Osteoblast (primary cell): ENCODE data around the gene LYSMD2. TPM values are rescaled to one million over a fixed set of nuclear protein-coding genes. Genes with fewer than 3 reads are reported as not detected.

ENCODE experiments used
- DNase-seq: peaks from one replicate; pipeline ENCODE4 v3.0.0; 2011; ENCODE audit warnings: low spot score, mixed read lengths; ENCODE audit not compliant: insufficient read length; ENCODE audit errors: missing footprints
- H2AFZ ChIP-seq: 2 replicates; pipeline ENCODE4 v1.6.0; 2011; ENCODE audit warnings: mild to moderate bottlenecking, low read length
- H3K27ac ChIP-seq: 2 replicates; pipeline ENCODE4 v1.5.1; 2011; ENCODE audit warnings: mild to moderate bottlenecking, low read depth, low read length, moderate library complexity
- H3K27me3 ChIP-seq: 2 replicates; pipeline ENCODE4 v1.6.0; 2012; ENCODE audit warnings: mild to moderate bottlenecking, control low read depth, inconsistent platforms, low read length, moderate library complexity; ENCODE audit not compliant: insufficient read depth
- H3K36me3 ChIP-seq: 2 replicates; pipeline ENCODE4 v1.5.1; 2011; ENCODE audit warnings: mild to moderate bottlenecking, low read length, control low read depth, moderate library complexity; ENCODE audit not compliant: insufficient read depth
- H3K4me1 ChIP-seq: 2 replicates; pipeline ENCODE4 v1.5.1; 2011; ENCODE audit warnings: mild to moderate bottlenecking, low read length, control low read depth, moderate library complexity; ENCODE audit not compliant: insufficient read depth
- H3K4me2 ChIP-seq: 2 replicates; pipeline ENCODE4 v1.6.0; 2011; ENCODE audit warnings: mild to moderate bottlenecking, low read length; ENCODE audit not compliant: insufficient read depth
- H3K4me3 ChIP-seq: fragments of 200-600 bp; sonication (generic); 3 replicates; pipeline ENCODE4 v1.5.1; 2012; ENCODE audit warnings: mild to moderate bottlenecking, low read length, inconsistent platforms; ENCODE audit not compliant: insufficient read depth
- H3K79me2 ChIP-seq: 2 replicates; pipeline ENCODE4 v1.6.0; 2012; ENCODE audit warnings: mild to moderate bottlenecking, low read length, control low read depth, inconsistent platforms; ENCODE audit not compliant: insufficient read depth
- H3K9me3 ChIP-seq: 2 replicates; pipeline ENCODE4 v1.5.1; 2011; ENCODE audit warnings: low read depth, low read length, control low read depth
- H4K20me1 ChIP-seq: 2 replicates; pipeline ENCODE4 v1.6.0; 2012; ENCODE audit warnings: mild to moderate bottlenecking, low read length, control low read depth; ENCODE audit not compliant: insufficient read depth
- total RNA-seq: library from RNA; depleted of rRNA; stranded (reverse); fragments of >200 nt; gene quantifications from 2 replicates; pipeline ENCODE4 v1.2.3, GENCODE V29; 2012
- TF ChIP-seq, protein P1 (sequence below): IDR thresholded peaks from 2 replicates; pipeline ENCODE4 v1.5.1; 2011; ENCODE audit warnings: mild to moderate bottlenecking, low read depth, low read length, moderate library complexity; ENCODE audit errors: extremely low read depth

Gene LYSMD2
- total RNA-seq, 1 donor = 3.3 TPM

DNA sequence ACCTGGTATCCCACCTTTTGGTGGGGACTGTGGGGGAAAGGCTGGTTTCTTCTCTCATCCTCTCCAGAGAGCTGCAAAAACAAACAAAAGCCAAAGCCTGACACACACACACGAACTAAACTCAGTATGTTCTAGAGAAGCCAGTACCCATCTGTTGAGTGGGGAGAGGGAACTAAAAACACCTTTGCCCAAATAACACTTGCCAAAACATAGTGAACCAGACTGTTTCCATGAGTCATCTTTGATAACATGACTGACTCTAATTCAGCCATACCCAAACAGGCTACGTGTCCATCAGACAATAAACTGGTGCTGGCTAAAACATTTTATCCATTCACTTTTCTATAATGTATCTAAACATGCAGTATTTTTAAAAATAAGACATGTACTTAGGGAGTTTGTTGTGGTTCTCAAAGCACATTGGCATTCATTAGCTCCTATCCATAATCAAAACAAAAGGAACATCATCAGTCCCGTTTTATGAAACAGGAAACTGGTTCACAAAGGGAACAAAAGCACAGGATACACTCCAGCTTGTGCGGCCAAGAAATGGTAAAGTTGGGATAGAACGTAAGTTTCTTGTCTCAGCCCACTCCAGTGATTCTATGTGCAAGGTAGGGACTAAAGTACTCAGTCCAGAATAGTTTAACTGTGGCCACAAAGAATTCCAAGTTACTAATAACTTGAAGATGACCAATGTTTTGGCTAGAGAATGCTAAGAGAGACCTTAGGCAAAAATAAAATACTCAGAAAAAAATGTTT, 16.1 kb downstream of the LYSMD2 start:
- Histone ChIP-seq H2AFZ (no peak overlapping the region), H3K27me3 (no peaks in the 10 kb centered on the region), H3K4me3 (no peak overlapping the region), H3K4me2 (no peak overlapping the region), H3K9me3 (no peaks in the 10 kb centered on the region), H3K79me2 (no peaks in the 10 kb centered on the region), H3K4me1 (peaks cover 9% of the 10 kb centered on the region), H4K20me1 (no peaks in the 10 kb centered on the region), H3K36me3 (no peaks in the 10 kb centered on the region), H3K27ac (no peak overlapping the region)
- no peak for DNase-seq
- TF ChIP-seq, protein P1, sequence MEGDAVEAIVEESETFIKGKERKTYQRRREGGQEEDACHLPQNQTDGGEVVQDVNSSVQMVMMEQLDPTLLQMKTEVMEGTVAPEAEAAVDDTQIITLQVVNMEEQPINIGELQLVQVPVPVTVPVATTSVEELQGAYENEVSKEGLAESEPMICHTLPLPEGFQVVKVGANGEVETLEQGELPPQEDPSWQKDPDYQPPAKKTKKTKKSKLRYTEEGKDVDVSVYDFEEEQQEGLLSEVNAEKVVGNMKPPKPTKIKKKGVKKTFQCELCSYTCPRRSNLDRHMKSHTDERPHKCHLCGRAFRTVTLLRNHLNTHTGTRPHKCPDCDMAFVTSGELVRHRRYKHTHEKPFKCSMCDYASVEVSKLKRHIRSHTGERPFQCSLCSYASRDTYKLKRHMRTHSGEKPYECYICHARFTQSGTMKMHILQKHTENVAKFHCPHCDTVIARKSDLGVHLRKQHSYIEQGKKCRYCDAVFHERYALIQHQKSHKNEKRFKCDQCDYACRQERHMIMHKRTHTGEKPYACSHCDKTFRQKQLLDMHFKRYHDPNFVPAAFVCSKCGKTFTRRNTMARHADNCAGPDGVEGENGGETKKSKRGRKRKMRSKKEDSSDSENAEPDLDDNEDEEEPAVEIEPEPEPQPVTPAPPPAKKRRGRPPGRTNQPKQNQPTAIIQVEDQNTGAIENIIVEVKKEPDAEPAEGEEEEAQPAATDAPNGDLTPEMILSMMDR = no peak

DNA sequence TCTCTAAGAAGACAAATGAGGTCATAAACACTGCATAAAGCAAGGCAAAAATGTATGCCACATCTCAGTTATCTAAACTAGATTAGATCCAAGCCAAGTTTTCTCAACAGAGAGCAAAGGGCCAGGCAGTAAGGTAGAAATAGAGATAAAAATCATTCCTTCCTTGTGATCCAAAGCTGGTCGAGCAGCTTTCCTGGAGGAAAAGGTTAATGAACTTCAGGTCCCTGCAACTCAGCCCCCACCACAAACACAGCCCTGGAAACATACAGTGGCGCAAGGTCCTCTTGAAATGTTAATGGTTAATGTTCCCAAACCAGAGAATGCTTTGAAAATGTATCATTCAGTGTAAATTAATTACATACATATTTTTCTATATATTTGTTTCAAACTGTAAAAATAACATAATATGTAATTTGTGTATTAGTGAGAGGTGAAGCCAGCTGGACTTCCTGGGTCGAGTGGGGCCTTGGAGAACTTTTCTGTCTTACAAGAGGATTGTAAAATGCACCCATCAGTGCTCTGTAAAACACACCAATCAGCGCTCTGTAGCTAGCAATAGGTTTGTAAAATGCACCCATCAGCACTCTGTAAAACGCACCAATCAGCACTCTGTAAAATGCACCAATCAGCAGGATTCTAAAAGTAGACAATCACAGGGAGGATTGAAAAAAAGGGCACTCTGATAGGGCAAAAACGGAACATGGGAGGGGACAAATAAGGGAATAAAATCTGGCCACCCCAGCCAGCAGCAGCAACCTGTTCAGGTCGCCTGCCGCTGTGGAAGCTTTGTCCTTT, 17.1 kb downstream of the LYSMD2 start:
- TF ChIP-seq, protein P1 = no peak
- Histone ChIP-seq H3K79me2 (no peaks in the 10 kb centered on the region), H3K9me3 (no peaks in the 10 kb centered on the region), H3K4me2 (no peak overlapping the region), H3K4me1 (peaks cover 4% of the 10 kb centered on the region), H3K36me3 (no peaks in the 10 kb centered on the region), H3K27me3 (no peaks in the 10 kb centered on the region), H3K27ac (no peak overlapping the region), H3K4me3 (no peak overlapping the region), H4K20me1 (no peaks in the 10 kb centered on the region), H2AFZ (no peak overlapping the region)
- no peak for DNase-seq

DNA sequence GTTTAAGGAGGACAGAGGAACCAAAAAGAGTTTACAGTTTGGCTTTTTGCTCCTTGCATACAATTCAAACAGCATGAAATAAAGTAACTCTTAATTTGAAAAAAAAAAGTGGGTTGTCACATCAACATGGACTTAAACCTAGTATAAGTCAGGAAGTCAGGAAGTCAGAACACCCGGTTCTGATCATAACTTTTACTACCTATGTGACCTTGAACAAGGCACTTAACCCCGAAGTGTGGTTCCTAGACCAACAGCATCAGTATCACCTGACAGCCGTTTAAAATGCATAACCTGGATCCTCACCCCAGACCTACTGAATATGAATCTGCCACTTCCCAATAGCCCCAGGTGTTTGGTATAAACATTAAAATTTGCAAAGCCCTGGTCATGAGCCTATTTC, 18.7 kb downstream of the LYSMD2 start:
- DNase-seq = no peak
- no peaks in the 10 kb centered on the region for H3K79me2 ChIP-seq
- no peaks in the 10 kb centered on the region for H3K36me3 ChIP-seq
- no peak overlapping the region for H3K4me2 ChIP-seq
- peaks cover 4% of the 10 kb centered on the region for H3K4me1 ChIP-seq
- H3K27me3 ChIP-seq = no peaks in the 10 kb centered on the region
- TF ChIP-seq, protein P1 = no peak
- H2AFZ ChIP-seq = no peak overlapping the region
- no peak overlapping the region for H3K27ac ChIP-seq
- no peaks in the 10 kb centered on the region for H3K9me3 ChIP-seq
- no peaks in the 10 kb centered on the region for H4K20me1 ChIP-seq
- no peak overlapping the region for H3K4me3 ChIP-seq

DNA sequence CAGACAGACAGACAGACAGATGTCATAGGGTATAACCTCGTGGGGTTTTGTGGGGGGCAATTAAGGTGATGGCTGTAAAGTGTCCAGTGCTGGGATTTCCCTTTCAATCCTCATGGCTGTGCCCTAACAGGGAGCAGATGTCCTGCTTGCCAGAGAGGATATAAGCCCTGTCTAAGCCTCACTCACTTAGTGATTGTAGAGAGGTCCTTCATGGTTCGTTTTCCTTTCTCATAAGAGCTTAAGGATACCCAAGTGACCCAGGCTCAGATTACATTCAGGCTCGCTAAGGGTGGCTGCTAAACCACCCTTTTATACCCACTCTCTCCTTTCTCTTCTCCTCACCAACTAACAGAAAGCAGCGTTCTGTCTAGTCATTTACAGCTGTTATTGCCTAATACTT, 19.2 kb downstream of the LYSMD2 start:
- TF ChIP-seq, protein P1 = no peak

More for the DNA sequence above, 19.2 kb downstream of the LYSMD2 start:
- H4K20me1 ChIP-seq = no peaks in the 10 kb centered on the region
- no peaks in the 10 kb centered on the region for H3K27me3 ChIP-seq
- H3K36me3 ChIP-seq = no peaks in the 10 kb centered on the region
- H3K79me2 ChIP-seq = no peaks in the 10 kb centered on the region
- no peak for DNase-seq
- peaks cover 4% of the 10 kb centered on the region for H3K4me1 ChIP-seq
- H3K9me3 ChIP-seq = no peaks in the 10 kb centered on the region
- H3K4me3 ChIP-seq = no peak overlapping the region
- no peak overlapping the region for H3K4me2 ChIP-seq
- H3K27ac ChIP-seq = no peak overlapping the region
- H2AFZ ChIP-seq = no peak overlapping the region
